Fibroblast of the aortic adventitia (primary cell): ENCODE data around the gene SACM1L. TPM values are rescaled to one million over a fixed set of nuclear protein-coding genes. Genes with fewer than 3 reads are reported as not detected.
"Not testable (repeated sequence)": the region's sequence is repeated elsewhere in the genome, so short reads cannot be mapped to it uniquely, and the experiment has no call there.

Experiments used
- DNase-seq: peaks from one replicate; pipeline ENCODE4 v3.0.0-alpha.2; 2010; ENCODE audit warnings: low read depth
- H3K4me3 ChIP-seq: 2 replicates; pipeline ENCODE4 v1.5.1; 2011; ENCODE audit warnings: low read depth, mild to moderate bottlenecking, control low read depth, low read length, moderate library complexity
- CTCF ChIP-seq: IDR thresholded peaks from 2 replicates; pipeline ENCODE4 v1.5.1; 2011; ENCODE audit warnings: mild to moderate bottlenecking, low read length, control low read depth, inconsistent platforms; ENCODE audit not compliant: insufficient read depth
- total RNA-seq: library from RNA; depleted of rRNA; stranded (reverse); fragments of >200 nt; gene quantifications from 2 replicates; pipeline ENCODE4 v1.2.3, GENCODE V29; 2012; ENCODE audit warnings: low replicate concordance

The SACM1L gene
- total RNA-seq, 1 donor: 30.7 TPM

DNA sequence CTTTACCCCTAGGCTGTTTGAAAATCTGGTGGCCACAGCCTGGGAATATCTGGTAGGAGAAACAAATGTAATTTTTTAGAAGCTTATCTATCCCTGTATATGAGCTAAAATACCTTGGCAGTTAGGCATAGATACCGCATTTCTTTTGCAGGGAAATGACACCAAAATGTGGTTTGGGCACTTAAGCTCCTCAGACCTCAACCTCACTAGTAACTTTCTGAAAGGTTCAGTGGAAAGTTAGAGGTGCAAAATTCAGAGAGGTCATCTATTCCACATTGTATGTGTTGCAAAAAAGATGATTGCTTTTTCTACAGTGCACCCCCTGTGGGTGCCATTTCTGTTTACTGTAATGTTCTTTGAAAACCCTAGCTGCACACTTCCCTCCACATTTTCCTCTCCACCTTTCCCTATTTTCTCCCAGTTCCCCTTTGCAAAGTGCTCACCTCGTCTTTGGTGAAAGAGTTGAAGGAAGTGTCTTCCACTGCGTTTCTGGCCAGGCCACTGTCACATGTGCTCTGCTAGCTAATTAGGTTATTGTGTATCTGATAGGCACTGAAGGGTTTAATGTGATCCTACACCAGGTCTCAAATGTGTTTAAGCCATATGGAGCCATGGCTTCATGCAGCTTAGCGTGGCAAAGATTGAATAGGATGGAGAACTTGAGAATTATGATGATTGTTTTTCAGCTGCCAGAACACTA, 1.3 kb downstream of the SACM1L start:
- peak; percentile 16 for TF ChIP-seq CTCF
- no peak for DNase-seq
- H3K4me3 ChIP-seq: peak overlapping the region; percentile 78

DNA sequence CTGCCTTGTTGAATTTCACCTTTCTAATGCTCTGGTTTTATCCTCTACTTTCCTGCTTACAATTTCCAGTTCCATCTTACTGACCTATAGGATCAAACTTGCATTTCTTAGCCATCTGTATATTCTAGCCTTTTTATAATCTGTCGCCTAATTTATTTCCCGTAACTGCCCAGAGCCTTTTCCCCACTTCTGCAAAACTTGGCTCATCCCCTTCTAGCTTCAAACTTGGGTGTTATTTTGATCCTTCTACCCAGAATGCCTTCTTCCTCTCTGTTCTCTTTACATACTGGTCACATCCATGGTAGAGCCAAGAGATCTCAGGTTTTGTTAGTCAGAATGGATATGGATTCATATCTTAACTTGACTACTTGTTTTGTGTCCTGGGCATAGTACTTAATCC, 2.6 kb downstream of the SACM1L start:
- DNase-seq: no peak
- H3K4me3 ChIP-seq: no peak overlapping the region
- TF ChIP-seq CTCF: no peak

GRCh38 chr3:45692866-45693265, 3.7 kb downstream of the SACM1L start:
- no peak for TF ChIP-seq CTCF
- no peak overlapping the region for H3K4me3 ChIP-seq
- DNase-seq: no peak

DNA sequence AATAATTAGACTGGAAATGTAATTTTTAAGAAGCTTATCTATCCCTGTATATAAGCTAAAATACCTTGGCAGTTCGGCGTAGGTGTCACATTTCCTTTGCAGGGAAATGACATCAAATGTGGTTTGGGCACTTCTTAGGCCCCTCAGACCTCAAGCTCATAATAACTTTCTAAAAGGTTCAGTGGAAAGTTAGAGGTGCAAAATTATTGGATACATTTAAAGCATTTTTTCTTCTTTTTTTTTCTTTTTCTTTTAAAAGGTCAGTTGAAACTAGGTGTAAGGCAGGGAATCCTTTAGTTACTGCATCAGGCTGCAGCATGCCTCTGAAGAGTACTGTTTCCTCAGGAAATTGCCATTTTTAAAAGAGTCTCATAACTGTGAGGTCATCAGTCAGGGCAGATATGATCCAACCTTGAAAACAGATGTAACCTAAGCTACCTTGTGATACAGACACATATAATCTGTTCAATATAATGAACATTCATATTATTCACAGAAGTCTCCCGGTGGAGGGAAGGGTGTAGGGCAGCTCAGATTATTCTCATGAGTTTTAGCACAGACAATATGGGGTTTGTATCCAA, 4.8 kb downstream of the SACM1L start:
- no peak for TF ChIP-seq CTCF
- no peak overlapping the region for H3K4me3 ChIP-seq
- no peak for DNase-seq

DNA sequence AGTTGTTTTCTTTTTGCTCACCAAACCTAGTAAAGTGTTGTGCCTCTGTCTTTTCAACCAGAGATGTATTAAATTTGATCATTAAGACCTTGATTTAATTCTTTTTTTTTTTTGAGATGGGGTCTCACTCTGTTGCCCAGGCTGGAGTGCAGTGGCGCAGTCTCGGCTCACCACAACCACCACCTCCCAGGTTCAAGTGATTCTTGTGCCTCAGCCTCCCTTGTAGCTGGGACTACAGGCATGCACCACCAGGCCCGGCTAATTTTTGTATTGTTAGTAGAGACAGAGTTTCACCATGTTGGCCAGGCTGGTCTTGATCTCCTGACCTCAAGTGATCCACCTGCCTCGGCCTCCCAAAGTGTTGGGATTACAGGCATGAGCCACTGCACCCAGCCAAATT, 6.0 kb downstream of the SACM1L start:
- not testable (repeated sequence) for DNase-seq, H3K4me3 ChIP-seq

DNA sequence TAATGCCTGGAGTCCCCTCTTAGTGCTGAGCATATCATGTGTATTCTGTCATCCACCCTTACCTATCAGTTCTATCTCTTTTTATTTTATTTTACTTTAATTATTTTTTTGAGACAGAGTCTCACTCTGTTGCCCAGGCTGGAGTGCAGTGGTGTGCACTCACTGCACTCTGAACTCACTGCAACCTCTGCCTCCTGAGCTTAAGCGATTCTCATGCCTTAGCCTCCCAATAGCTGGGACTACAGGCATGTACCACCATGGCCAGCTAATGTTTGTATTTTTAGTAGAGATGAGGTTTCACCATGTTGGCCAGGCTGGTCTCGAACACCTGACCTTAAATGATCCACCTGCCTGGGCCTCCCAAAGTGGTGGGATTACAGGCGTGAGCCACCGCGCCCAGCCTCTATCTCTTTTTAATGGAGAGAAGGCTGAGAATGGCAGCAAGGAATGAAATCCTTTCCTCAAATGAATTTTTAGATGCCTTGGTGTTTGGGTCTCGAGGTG, 11.4 kb downstream of the SACM1L start:
- no peak overlapping the region for H3K4me3 ChIP-seq
- no peak for TF ChIP-seq CTCF
- DNase-seq: no peak

DNA sequence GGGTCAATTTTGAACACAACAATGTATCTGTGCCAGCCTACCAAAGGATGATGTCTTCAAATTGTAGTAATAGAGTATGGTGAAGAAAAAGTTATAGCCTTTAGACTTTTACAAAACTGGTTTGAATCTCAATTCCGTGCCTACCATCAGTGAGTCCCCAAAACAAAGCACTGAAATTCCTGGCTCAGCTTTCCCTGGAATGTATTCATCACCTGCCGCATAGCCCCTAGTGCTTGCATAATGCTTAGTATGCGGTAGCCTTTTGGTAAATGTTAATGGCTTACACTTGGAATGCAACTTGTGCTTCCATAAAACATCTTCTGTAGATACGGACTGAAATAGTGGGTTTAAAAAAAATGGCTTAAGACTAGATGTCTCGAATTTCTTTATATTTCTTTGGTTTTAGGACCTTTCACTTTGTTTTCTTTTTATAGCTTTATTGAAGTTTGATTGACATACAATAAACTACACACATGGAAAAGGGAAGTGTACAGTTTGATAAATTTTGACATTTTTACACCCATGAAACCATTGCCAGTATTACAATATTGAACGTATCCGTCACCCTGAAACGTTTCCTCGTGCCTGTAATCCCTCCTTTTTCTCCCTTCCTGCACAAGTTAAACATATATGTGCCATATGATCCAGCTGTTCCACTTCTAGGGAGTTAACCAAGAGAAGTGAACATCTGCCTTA, 12.1 kb downstream of the SACM1L start:
- no peak for DNase-seq

More for the DNA sequence above, 12.1 kb downstream of the SACM1L start:
- no peak for TF ChIP-seq CTCF
- no peak overlapping the region for H3K4me3 ChIP-seq
